H1 (cell line): ENCODE results near the gene DMRT1. TPM values are rescaled to one million over a fixed set of nuclear protein-coding genes. Genes with fewer than 3 reads are reported as not detected.

Experiments
- CTCF ChIA-PET: fragments of 300-600 bp; sonication (Branson Sonifier 250); formaldehyde crosslinking; loops from one replicate; lab custom pipeline; 2021; ENCODE audit not compliant: partially characterized antibody; lab: Charles Lee
- POLR2A ChIA-PET: fragments of 300-600 bp; sonication (Branson Sonifier 250); formaldehyde crosslinking; loops from one replicate; lab custom pipeline; 2021; ENCODE audit warnings: inconsistent platforms; ENCODE audit not compliant: partially characterized antibody; lab: Charles Lee
- DNase-seq, 2 experiments: peaks; one replicate each; pipeline versions ENCODE4 v3.0.0 to v3.0.0-alpha.2; 2010 to 2022; ENCODE audit warnings: low spot score in 2 of 2, low read depth in 1 of 2, mixed read lengths in 1 of 2
- FAIRE-seq: peaks from 2 replicates; lab custom pipeline; 2011; peaks lifted over from hg19 to GRCh38; lab: Jason Lieb, UNC
- H2AFZ ChIP-seq: 2 replicates; pipeline ENCODE4 v1.8.1; 2012; ENCODE audit warnings: low read length, inconsistent platforms
- H2AK5ac ChIP-seq: 2 replicates; pipeline ENCODE4 v1.6.1; 2013; ENCODE audit warnings: low read depth, low read length
- H2BK120ac ChIP-seq: replicated peaks from 2 replicates; pipeline ENCODE3; 2013; ENCODE audit warnings: low read depth, low read length, inconsistent platforms
- H2BK12ac ChIP-seq: 2 replicates; pipeline ENCODE4 v1.6.1; 2013; ENCODE audit warnings: low read depth, low read length
- H2BK15ac ChIP-seq: 2 replicates; pipeline ENCODE4 v1.6.1; 2013; ENCODE audit warnings: low read length
- H2BK20ac ChIP-seq: 2 replicates; pipeline ENCODE4 v1.6.1; 2013; ENCODE audit warnings: low read length
- H2BK5ac ChIP-seq: 2 replicates; pipeline ENCODE4 v1.6.1; 2013; ENCODE audit warnings: low read depth, low read length
- H3K14ac ChIP-seq: 2 replicates; pipeline ENCODE4 v1.6.1; 2013; ENCODE audit warnings: inconsistent platforms; ENCODE audit not compliant: insufficient read length
- H3K18ac ChIP-seq: 2 replicates; pipeline ENCODE4 v1.6.1; 2013; ENCODE audit warnings: low read length; ENCODE audit errors: extremely low read depth
- H3K23ac ChIP-seq: 2 replicates; pipeline ENCODE4 v1.6.1; 2013; ENCODE audit warnings: inconsistent platforms; ENCODE audit not compliant: insufficient read length
- H3K23me2 ChIP-seq: 2 replicates; pipeline ENCODE4 v1.6.1; 2013; ENCODE audit warnings: low read depth, low read length
- H3K27ac ChIP-seq: 2 replicates; pipeline ENCODE4 v1.6.1; 2011; ENCODE audit warnings: low read depth, low read length, inconsistent platforms
- H3K27me3 ChIP-seq, 4 experiments: replicated peaks in 1 of 4; 1 replicate in 1 of 4; 2 replicates in 3 of 4; pipeline versions ENCODE4 v1.6.1 to v1.8.1; 2011 to 2013; ENCODE audit warnings: low read length in 3 of 4, mild to moderate bottlenecking in 3 of 4, inconsistent platforms in 2 of 4, mixed read lengths in 2 of 4, moderate library complexity in 1 of 4; ENCODE audit not compliant: control insufficient read depth in 3 of 4, insufficient read depth in 3 of 4; ENCODE audit errors: extremely low read depth in 1 of 4
- H3K36me3 ChIP-seq, 4 experiments: 2 replicates each; pipeline versions ENCODE4 v1.6.1 to v1.8.1; 2011 to 2013; ENCODE audit warnings: mild to moderate bottlenecking in 4 of 4, low read length in 3 of 4, moderate library complexity in 2 of 4, control low read depth in 1 of 4, inconsistent platforms in 1 of 4; ENCODE audit not compliant: insufficient read depth in 4 of 4, control insufficient read depth in 2 of 4
- H3K4ac ChIP-seq: replicated peaks from 2 replicates; pipeline ENCODE3; 2013; ENCODE audit warnings: low read length, low read depth, mixed read lengths, inconsistent platforms; ENCODE audit not compliant: insufficient read length
- H3K4me1 ChIP-seq, 4 experiments: replicated peaks in 1 of 4; 1 replicate in 1 of 4; 2 replicates in 3 of 4; pipeline versions ENCODE4 v1.6.1 to v1.8.1; 2011 to 2013; ENCODE audit warnings: low read length in 3 of 4, inconsistent platforms in 2 of 4, mixed read lengths in 1 of 4; ENCODE audit not compliant: insufficient read depth in 4 of 4, control insufficient read depth in 3 of 4
- H3K4me2 ChIP-seq, 2 experiments: 2 replicates each; pipeline versions ENCODE4 v1.6.1 to v1.8.1; 2011 to 2013; ENCODE audit warnings: low read depth in 2 of 2, low read length in 2 of 2, control low read depth in 1 of 2, inconsistent platforms in 1 of 2, mild to moderate bottlenecking in 1 of 2; ENCODE audit not compliant: insufficient read depth in 1 of 2
- H3K4me3 ChIP-seq, 4 experiments: fragments of 200-600, 300-600 bp in 1 of 4; sonication (generic), shearing (Covaris generic), sonication (Bioruptor Twin) in 1 of 4; 2 replicates each; pipeline versions ENCODE4 v1.5.1 to v1.8.1; 2011 to 2016; ENCODE audit warnings: low read length in 4 of 4, low read depth in 3 of 4, control low read depth in 2 of 4, inconsistent platforms in 2 of 4, mild to moderate bottlenecking in 2 of 4, mixed read lengths in 1 of 4, moderate library complexity in 1 of 4; ENCODE audit not compliant: insufficient read depth in 2 of 4; ENCODE audit errors: extremely low read depth in 1 of 4
- H3K56ac ChIP-seq: replicated peaks from 2 replicates; pipeline ENCODE3; 2013; ENCODE audit warnings: low read depth, mild to moderate bottlenecking, mixed read lengths, low read length, inconsistent platforms; ENCODE audit not compliant: insufficient read length
- H3K79me1 ChIP-seq: 2 replicates; pipeline ENCODE4 v1.6.1; 2013; ENCODE audit warnings: low read depth, low read length, control low read depth
- H3K79me2 ChIP-seq, 2 experiments: 2 replicates each; pipeline versions ENCODE4 v1.6.1 to v1.8.1; 2012 to 2013; ENCODE audit warnings: low read length in 2 of 2, mild to moderate bottlenecking in 2 of 2, inconsistent platforms in 1 of 2; ENCODE audit not compliant: insufficient read depth in 2 of 2, control insufficient read depth in 1 of 2
- H3K9ac ChIP-seq, 4 experiments: replicated peaks in 1 of 4; 1 replicate in 1 of 4; 2 replicates in 3 of 4; pipeline versions ENCODE4 v1.6.1 to v1.8.1; 2011 to 2013; ENCODE audit warnings: low read depth in 3 of 4, low read length in 3 of 4, control low read depth in 2 of 4, mild to moderate bottlenecking in 2 of 4, moderate library complexity in 2 of 4, inconsistent platforms in 1 of 4; ENCODE audit errors: extremely low read depth in 1 of 4
- H3K9me3 ChIP-seq, 2 experiments: 2 replicates each; pipeline versions ENCODE4 v1.6.1 to v1.8.1; 2012 to 2013; ENCODE audit warnings: mild to moderate bottlenecking in 2 of 2, moderate library complexity in 2 of 2, control low read depth in 1 of 2, inconsistent platforms in 1 of 2, low read depth in 1 of 2, low read length in 1 of 2, mixed read lengths in 1 of 2; ENCODE audit not compliant: insufficient read depth in 2 of 2
- H4K20me1 ChIP-seq, 2 experiments: replicated peaks in 1 of 2; 2 replicates each; pipeline versions ENCODE3 to v1.8.1; 2011 to 2013; ENCODE audit warnings: inconsistent platforms in 2 of 2, low read length in 2 of 2, mild to moderate bottlenecking in 1 of 2; ENCODE audit not compliant: insufficient read depth in 2 of 2, control insufficient read depth in 1 of 2
- H4K5ac ChIP-seq: 2 replicates; pipeline ENCODE4 v1.6.1; 2013; ENCODE audit warnings: low read length, low read depth, mixed read lengths, inconsistent platforms; ENCODE audit not compliant: insufficient read length
- H4K8ac ChIP-seq: 2 replicates; pipeline ENCODE4 v1.8.0; 2013; ENCODE audit warnings: mild to moderate bottlenecking, moderate library complexity, low read length, inconsistent platforms; ENCODE audit not compliant: insufficient read depth; ENCODE audit errors: extremely low read depth
- H4K91ac ChIP-seq: replicated peaks from 2 replicates; pipeline ENCODE3; 2013; ENCODE audit warnings: low read length, mixed read lengths, inconsistent platforms; ENCODE audit not compliant: insufficient read length
- CTBP2 ChIP-seq: IDR thresholded peaks from 2 replicates; pipeline ENCODE4 v1.7.0; 2011; ENCODE audit warnings: borderline replicate concordance, mild to moderate bottlenecking, moderate library complexity, mixed read lengths, low read length; ENCODE audit not compliant: insufficient read depth, insufficient read length
- WGBS, 2 experiments: shearing (Covaris generic) in 1 of 2; methylation state at CpG; one replicate each; pipeline versions ENCODE4 v1.1.6 to v1.1.7; 2013 to 2015; ENCODE audit warnings: low lambda C conversion rate in 2 of 2, mixed read lengths in 2 of 2, inconsistent platforms in 1 of 2, low coverage in 1 of 2, missing lambda C conversion rate in 1 of 2; ENCODE audit not compliant: insufficient replicate concordance in 2 of 2, insufficient coverage in 1 of 2, insufficient read length in 1 of 2; ENCODE audit errors: extremely low coverage in 1 of 2, missing lambda C conversion rate in 1 of 2; 5-methylcytosine and 5-hydroxymethylcytosine counted together
- polyA plus RNA-seq, 7 experiments: library from polyadenylated mRNA; depleted of rRNA in 3 of 7; stranded (reverse) in 5 of 7; unstranded in 2 of 7; fragments of >200 nt in 5 of 7; fragments of 200-250 nt in 2 of 7; gene quantifications; 1 replicate in 5 of 7; 2 replicates in 1 of 7; 4 replicates in 1 of 7; pipeline versions ENCODE4 v1.2.1 to v1.2.3, GENCODE V29; 2011 to 2013; ENCODE audit warnings: missing spikeins in 2 of 7, mixed read lengths in 2 of 7
- total RNA-seq: library from RNA; stranded (reverse); fragmentation: NEBNext Ultra II Directional; extraction: Animal tissue kit (Norgen Biotek cat#: 25700); gene quantifications from 2 replicates; pipeline ENCODE4 v1.2.1, GENCODE V29; 2021
- TF ChIP-seq, protein P1 (sequence below): IDR thresholded peaks from 2 replicates; pipeline ENCODE4 v1.6.1; 2011; ENCODE audit warnings: low read depth, mild to moderate bottlenecking, low read length; ENCODE audit not compliant: insufficient read depth

DMRT1 gene
- total and polyA plus RNA-seq, 2 of the 8 experiments (the other 6 are each of a cell fraction or from before 2014, with no cell fraction given) = 0.15 TPM; not detected in 1

DNA sequence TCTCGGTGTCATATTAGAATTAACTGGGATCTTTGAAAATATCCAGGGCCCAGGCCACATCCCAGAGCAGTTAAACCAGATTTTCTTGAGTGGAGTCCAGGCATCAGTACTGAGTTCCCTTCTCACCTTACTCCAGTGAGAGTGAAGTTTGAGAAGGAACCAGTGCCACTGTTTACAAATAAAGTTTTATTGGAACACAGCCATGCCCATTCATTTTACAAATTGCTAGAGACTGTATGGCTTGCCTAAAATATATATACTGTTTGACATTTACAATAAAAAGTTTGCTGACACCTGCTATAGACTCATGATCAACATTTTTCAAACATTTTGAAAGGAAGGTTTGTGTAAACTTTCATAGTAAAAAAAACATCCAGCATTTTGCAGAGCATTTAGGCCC, 71.3 kb downstream of the DMRT1 start:
- ChIA-PET POLR2A (no interaction called here), CTCF (interaction anchor here (2.7 to 2.8 kb wide), 2 partner anchors 15 to 19 kb away, joined by 11 to 22 read pairs; no protein-coding TSS in a partner anchor)
- Histone ChIP-seq H3K4ac (no peak overlapping the region), H3K4me1 (peaks cover 0 to 9% (median 1%) of the 10 kb centered on the region in 4 experiments; a peak in 3 of 7 replicates), H3K9me3 (no peaks in the 10 kb centered on the region), H4K20me1 (no peaks in the 10 kb centered on the region), H2BK15ac (no peak overlapping the region), H3K4me2 (no peak overlapping the region), H3K23ac (no peak overlapping the region), H2AFZ (no peak overlapping the region), H2BK20ac (no peak overlapping the region), H3K27me3 (no peaks in the 10 kb centered on the region), H2BK120ac (no peak overlapping the region), H2AK5ac (no peak overlapping the region), H3K36me3 (no peaks in the 10 kb centered on the region), H3K14ac (no peak overlapping the region), H4K5ac (no peak overlapping the region), H3K79me2 (no peaks in the 10 kb centered on the region)
- no peak for TF ChIP-seq CTBP2
- TF ChIP-seq, protein P1, sequence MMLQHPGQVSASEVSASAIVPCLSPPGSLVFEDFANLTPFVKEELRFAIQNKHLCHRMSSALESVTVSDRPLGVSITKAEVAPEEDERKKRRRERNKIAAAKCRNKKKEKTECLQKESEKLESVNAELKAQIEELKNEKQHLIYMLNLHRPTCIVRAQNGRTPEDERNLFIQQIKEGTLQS = no peak
- TF ChIP-seq, all 59 proteins: peak for 0
- H3K23me2 ChIP-seq = no peaks in the 10 kb centered on the region
- DNase-seq = no peak
- no peak overlapping the region for H2BK5ac ChIP-seq
- no peak overlapping the region for H3K27ac ChIP-seq
- H4K91ac ChIP-seq = no peak overlapping the region
- H3K18ac ChIP-seq = no peak overlapping the region
- no peak overlapping the region for H3K4me3 ChIP-seq
- no peak overlapping the region for H2BK12ac ChIP-seq
- no peak overlapping the region for H4K8ac ChIP-seq
- H3K79me1 ChIP-seq = no peaks in the 10 kb centered on the region
- FAIRE-seq = no peak
- WGBS, 2 experiments = 80% methylated on average over 1 of the region's 1 CpG; no CpG with 5 or more reads in 1 of the 2 experiments
- no peak overlapping the region for H3K56ac ChIP-seq
- no peak overlapping the region for H3K9ac ChIP-seq
